HL-60/S4 treated with phorbol 12-myristate 13-acetate at 8.2 ng/mL for 4 days and 3 days (cell line): Measurements from ENCODE around the gene KDM1B.
"Not testable (repeated sequence)": the region's sequence is repeated elsewhere in the genome, so short reads cannot be mapped to it uniquely, and the experiment has no call there.

ENCODE experiments used
- in situ Hi-C: fragments of 300-500 bp; cut with MboI; formaldehyde crosslinking; loops from 2 replicates; pipeline ENCODE4 v1.15.0; 2022; ENCODE audit warnings: low sequenced_read_pairs

KDM1B gene

GRCh38 chr6:18226451-18227105, 71.4 kb downstream of the KDM1B start:
- in situ Hi-C loops = not testable (repeated sequence)

DNA sequence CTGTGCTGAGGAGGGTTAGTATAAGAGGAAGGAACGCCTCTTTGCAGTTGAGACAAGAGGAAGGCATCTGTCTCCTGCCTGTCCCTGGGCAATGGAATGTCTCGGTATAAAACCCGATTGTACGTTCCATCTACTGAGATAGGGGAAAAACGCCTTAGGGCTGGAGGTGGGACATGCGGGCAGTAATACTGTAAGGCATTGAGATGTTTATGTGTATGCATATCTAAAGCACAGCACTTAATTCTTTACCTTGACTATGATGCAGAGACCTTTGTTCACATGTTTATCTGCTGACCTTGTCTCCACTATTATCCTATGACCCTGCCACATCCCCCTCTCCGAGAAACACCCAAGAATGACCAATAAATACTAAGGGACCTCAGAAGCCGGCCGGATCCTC, 71.9 kb downstream of the KDM1B start:
- in situ Hi-C loops = not testable (repeated sequence)

- in situ Hi-C loops = not testable (repeated sequence)
These were observed 73.4 kb downstream of the KDM1B start for GRCh38 chr6:18228590-18228989.

- in situ Hi-C loops = not testable (repeated sequence)
These were observed 76.6 kb downstream of the KDM1B start for GRCh38 chr6:18231856-18232255.

DNA sequence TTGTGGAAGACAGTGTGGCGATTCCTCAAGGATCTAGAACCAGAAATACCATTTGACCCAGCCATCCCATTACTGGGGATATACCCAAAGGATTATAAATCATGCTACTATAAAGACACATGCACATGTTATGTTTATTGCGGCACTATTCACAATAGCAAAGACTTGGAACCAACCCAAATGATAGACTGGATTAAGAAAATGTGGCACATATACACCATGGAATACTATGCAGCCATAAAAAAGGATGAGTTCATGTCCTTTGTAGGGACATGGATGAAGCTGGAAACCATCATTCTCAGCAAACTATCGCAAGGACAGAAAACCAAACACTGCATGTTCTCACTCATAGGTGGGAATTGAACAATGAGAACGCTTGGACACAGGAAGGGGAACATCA, 78.5 kb downstream of the KDM1B start:
- in situ Hi-C loops = not testable (repeated sequence)

DNA sequence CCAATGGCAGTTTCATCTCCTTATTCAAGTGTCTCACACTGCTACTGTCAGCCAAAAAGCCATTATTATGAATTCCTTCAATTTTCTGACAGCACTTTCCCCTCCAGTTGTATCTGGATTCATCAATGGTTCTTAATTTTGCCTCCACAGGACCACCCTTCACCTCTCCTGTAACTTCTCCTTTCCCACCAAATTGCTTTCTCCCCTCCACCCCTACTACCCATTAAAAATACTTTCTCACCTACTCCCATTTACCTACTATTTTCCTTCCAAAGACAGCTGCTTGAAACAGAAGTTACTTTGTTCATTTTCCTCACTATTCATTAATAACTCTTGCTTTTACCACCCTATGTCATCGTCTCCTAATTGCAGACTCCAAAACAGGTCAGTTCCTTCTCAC, 79.3 kb downstream of the KDM1B start:
- in situ Hi-C loops = no loop called here

- in situ Hi-C loops = no loop called here
These were observed 80.3 kb downstream of the KDM1B start for GRCh38 chr6:18235524-18235923.

GRCh38 chr6:18237167-18237566, 81.9 kb downstream of the KDM1B start:
- in situ Hi-C loops = no loop called here

- in situ Hi-C loops = no loop called here
These were observed 85.0 kb downstream of the KDM1B start for GRCh38 chr6:18240230-18240629.

DNA sequence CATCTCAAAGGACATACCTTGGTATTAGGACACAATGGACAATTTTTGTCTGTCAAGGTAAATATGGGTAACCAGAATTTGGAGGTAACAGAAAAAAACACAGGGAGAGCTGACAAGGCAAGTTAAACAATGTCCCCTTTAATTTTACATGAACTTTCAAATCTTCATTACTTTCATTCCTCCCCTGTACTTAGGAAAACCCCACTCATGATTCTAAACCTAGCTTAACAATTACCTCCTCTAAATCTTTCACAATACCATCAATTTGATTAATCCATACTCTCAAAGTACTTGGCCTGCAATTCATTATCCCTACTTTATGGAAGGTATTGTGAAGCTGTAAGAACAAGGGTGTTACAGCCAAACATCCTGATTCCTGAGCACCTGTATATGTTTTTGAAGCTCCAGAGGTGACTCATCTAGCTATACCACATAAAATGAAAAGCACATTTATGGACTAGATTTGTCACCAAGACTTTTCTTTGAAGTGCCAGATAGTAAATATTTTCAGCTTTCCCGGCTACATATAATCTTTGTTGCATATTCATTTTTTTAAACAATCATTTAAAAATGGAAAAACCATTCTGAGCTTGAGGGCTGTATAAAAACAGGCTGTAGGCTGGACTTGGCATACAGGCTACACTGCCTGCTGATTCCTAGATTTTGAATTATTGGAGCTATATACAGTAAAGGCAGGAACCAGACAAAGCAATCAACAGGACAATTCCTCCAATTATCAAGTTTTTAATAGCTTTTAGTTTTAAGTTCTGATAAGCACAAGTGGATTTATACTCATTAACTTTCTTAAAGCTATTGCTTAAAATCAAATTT, 86.2 kb downstream of the KDM1B start:
- in situ Hi-C loops = no loop called here

- in situ Hi-C loops = no loop called here
These were observed 87.0 kb downstream of the KDM1B start for GRCh38 chr6:18242062-18242851.

DNA sequence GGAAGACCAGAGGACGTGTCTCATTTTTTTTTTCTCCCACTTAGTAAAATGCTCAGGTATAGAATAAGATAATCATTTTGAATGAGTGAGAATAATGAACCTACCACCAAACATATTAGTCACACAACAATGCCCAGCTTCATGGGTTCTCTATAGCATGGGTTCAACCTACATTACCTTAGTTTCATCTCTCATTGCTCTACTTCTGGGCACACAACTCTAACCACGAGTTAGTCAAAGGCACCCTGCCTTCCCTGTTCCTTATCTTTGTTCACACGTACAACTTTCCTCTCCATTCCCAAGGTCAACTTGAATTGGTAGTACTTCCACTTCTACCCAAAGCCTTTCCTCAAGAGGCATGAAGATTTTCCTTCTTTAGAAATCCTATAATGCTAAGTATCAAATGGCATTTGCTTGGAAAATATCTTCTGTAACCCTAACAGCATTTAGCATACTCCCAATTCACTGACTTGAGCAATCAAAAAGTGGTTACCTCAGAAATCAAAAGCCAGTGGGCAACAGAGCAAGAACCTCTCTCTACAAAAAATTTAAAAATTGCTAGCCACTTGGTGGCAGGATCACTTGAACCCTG, 88.2 kb downstream of the KDM1B start:
- in situ Hi-C loops = no loop called here

GRCh38 chr6:18244251-18244650, 89.0 kb downstream of the KDM1B start:
- in situ Hi-C loops = no loop called here

DNA sequence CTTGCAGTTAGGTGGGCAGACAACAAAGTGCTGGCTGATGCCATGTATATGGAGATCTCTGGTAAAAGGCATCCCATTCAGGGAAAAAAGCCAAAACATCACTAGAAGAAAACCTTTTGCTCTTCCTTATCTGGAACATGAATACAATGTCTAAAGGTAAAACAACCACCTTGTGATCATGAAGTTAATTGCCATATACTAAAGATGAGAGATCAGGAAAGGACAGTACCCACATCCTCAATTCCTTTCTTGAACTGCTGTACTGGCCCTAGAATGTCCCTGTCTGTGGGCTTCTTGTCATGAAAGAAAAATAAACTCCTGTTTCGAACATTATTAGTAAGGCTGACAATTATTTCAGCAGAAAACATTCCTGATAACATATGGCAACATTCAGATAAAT, 89.9 kb downstream of the KDM1B start:
- in situ Hi-C loops = no loop called here

DNA sequence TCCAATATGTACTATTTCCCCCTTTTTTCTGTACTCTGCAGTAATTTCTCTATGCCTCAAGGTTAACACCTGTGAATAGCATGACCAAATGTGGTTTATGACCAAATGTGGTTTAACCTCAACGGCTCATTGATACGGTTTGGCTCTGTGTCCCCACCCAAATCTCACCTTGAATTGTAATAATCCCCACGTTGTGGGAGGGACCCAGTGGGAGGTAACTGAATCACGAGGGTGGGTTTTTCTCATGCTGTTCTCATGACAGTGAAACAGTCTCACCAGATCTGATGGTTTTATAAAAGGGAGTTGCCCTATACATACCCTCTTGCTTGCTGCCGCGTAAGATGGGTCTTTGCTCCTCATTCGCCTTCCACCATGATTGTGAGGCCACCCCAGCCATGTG, 90.4 kb downstream of the KDM1B start:
- in situ Hi-C loops = no loop called here

GRCh38 chr6:18246205-18246604, 91.0 kb downstream of the KDM1B start:
- in situ Hi-C loops = no loop called here

DNA sequence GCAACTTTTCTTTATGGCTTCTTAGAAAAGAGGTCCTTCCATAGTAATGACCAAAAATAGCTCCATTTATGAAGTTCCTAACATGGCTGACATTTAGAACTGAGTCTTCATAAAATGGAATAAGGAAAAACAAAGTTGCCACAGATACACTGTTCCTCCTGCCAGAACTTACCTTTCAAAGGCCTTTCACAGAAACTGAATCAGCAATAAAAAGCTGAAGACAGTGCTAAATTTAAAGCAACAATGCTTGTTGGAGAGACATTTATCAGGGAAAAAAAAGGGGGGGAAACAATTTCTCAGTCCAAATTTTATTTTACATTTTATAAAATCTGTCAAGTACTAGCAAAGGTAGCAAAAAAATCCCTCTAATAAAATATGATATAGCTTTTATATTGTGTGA, 91.8 kb downstream of the KDM1B start:
- in situ Hi-C loops = no loop called here

DNA sequence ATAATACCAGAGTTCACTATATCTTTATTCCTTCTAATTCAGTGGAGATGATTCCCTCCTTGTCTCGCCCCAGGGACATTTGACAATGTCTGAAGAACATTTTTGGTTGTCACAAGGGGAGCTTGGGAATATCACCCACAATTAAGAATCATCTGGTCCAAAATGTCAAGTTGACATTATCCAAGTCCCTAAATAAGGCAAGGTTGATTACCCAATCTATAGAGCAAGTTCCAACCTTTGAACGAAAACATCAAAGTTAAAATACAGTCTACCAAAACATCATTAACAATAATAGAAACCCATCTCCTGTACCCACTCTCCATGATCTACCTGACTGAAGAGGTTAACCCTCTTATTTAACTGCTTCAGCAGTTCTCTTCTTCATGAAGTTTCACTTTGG, 93.5 kb downstream of the KDM1B start:
- in situ Hi-C loops = no loop called here

DNA sequence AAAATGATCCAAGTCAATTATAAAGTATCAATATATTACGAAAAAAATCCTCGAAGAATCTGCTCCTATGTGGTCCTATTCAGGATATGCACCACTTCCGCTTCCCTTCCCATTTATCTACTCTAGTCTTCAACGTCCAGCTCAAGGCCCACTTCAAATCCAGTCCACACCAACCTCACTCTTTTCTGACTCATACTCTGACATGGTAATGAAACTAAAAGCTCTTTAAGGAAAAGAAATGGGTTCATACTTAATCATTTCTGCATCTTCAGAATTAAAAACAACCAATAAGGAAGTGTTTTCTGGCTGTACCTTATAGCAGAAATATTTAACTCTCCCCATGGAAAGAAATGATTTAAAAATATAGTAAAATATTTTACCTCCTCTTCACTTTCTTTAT, 94.0 kb downstream of the KDM1B start:
- in situ Hi-C loops = no loop called here

- in situ Hi-C loops = loop anchor here (25.0 kb wide), 1 partner anchor 91 kb away; the partner anchor contains the start of genes KDM1B and TPMT
These were observed 98.4 kb downstream of the KDM1B start for GRCh38 chr6:18253635-18254034.

GRCh38 chr6:18254793-18255192, 99.6 kb downstream of the KDM1B start:
- in situ Hi-C loops = loop anchor here (25.0 kb wide), 1 partner anchor 92 kb away; the partner anchor contains the start of genes KDM1B and TPMT
